Smooth muscle cell of the brain vasculature (primary cell): ENCODE data around the gene MAP4K3.

Source experiments
- DNase-seq: peaks from one replicate; pipeline ENCODE4 v3.0.0-alpha.2; 2012; ENCODE audit warnings: low read depth, low spot score

MAP4K3 gene

GRCh38 chr2:39445934-39446333 is 8.8 kb upstream of the MAP4K3 start:
- DNase-seq: no peak

GRCh38 chr2:39443009-39443408 is 5.9 kb upstream of the MAP4K3 start:
- DNase-seq: no peak

- DNase-seq: no peak
These were observed 624 bp upstream of the MAP4K3 start for GRCh38 chr2:39437522-39438296.

- no peak for DNase-seq
These were observed 1.1 kb downstream of the MAP4K3 start for GRCh38 chr2:39435741-39436591.

GRCh38 chr2:39435234-39435633 is 1.9 kb downstream of the MAP4K3 start:
- DNase-seq: no peak

- DNase-seq: no peak
These were observed 2.7 kb downstream of the MAP4K3 start for GRCh38 chr2:39434233-39434897.

GRCh38 chr2:39433586-39434195 is 3.4 kb downstream of the MAP4K3 start:
- DNase-seq: no peak

GRCh38 chr2:39432701-39433100 is 4.4 kb downstream of the MAP4K3 start:
- DNase-seq: no peak

- no peak for DNase-seq
These were observed 5.3 kb downstream of the MAP4K3 start for GRCh38 chr2:39431592-39432316.

- DNase-seq: no peak
These were observed 7.3 kb downstream of the MAP4K3 start for GRCh38 chr2:39429746-39430145.

- DNase-seq: no peak
These were observed 12.1 kb downstream of the MAP4K3 start for GRCh38 chr2:39424951-39425350.

- DNase-seq: no peak
These were observed 14.4 kb downstream of the MAP4K3 start for GRCh38 chr2:39422700-39423099.

- DNase-seq: no peak
These were observed 15.7 kb downstream of the MAP4K3 start for GRCh38 chr2:39421354-39421753.

- DNase-seq: no peak
These were observed 17.5 kb downstream of the MAP4K3 start for GRCh38 chr2:39419282-39420223.

GRCh38 chr2:39418491-39418890 is 18.6 kb downstream of the MAP4K3 start:
- DNase-seq: no peak

- no peak for DNase-seq
These were observed 20.9 kb downstream of the MAP4K3 start for GRCh38 chr2:39416140-39416539.

- no peak for DNase-seq
These were observed 23.9 kb downstream of the MAP4K3 start for GRCh38 chr2:39413063-39413737.

- no peak for DNase-seq
These were observed 25.7 kb downstream of the MAP4K3 start for GRCh38 chr2:39411181-39411944.
